A204.1 (cell line): ENCODE data around the gene SH2D5.
"Not testable (repeated sequence)": the region's sequence is repeated elsewhere in the genome, so short reads cannot be mapped to it uniquely, and the experiment has no call there.

ENCODE experiments used
- FAIRE-seq: peaks from 2 replicates; lab custom pipeline; 2012; peaks lifted over from hg19 to GRCh38; lab: Jason Lieb, UNC

SH2D5 gene

GRCh38 chr1:20693623-20694022 lies 38.9 kb downstream of the SH2D5 start:
- no peak for FAIRE-seq

GRCh38 chr1:20691872-20692271 lies 40.6 kb downstream of the SH2D5 start:
- no peak for FAIRE-seq

- no peak for FAIRE-seq
These were observed 42.9 kb downstream of the SH2D5 start for GRCh38 chr1:20689645-20690056.

- FAIRE-seq: no peak
These were observed 45.4 kb downstream of the SH2D5 start for GRCh38 chr1:20686883-20687725.

- no peak for FAIRE-seq
These were observed 46.8 kb downstream of the SH2D5 start for GRCh38 chr1:20685741-20686140.

GRCh38 chr1:20685099-20685662 lies 47.3 kb downstream of the SH2D5 start:
- FAIRE-seq: no peak

GRCh38 chr1:20684651-20685050 lies 47.9 kb downstream of the SH2D5 start:
- no peak for FAIRE-seq

GRCh38 chr1:20684050-20684620 lies 48.4 kb downstream of the SH2D5 start:
- no peak for FAIRE-seq

GRCh38 chr1:20683614-20684013 lies 48.9 kb downstream of the SH2D5 start:
- no peak for FAIRE-seq

- no peak for FAIRE-seq
These were observed 49.8 kb downstream of the SH2D5 start for GRCh38 chr1:20682571-20683236.

GRCh38 chr1:20681999-20682398 lies 50.5 kb downstream of the SH2D5 start:
- FAIRE-seq: no peak

GRCh38 chr1:20680269-20680668 lies 52.2 kb downstream of the SH2D5 start:
- no peak for FAIRE-seq

- FAIRE-seq: no peak
These were observed 53.9 kb downstream of the SH2D5 start for GRCh38 chr1:20678599-20678998.

GRCh38 chr1:20673626-20674025 lies 58.9 kb downstream of the SH2D5 start:
- FAIRE-seq: not testable (repeated sequence)

GRCh38 chr1:20672265-20672632 lies 60.3 kb downstream of the SH2D5 start:
- no peak for FAIRE-seq

- no peak for FAIRE-seq
These were observed 61.6 kb downstream of the SH2D5 start for GRCh38 chr1:20670936-20671335.
